Measurements from ENCODE around the gene PSMA3. TPM values are rescaled to one million over a fixed set of nuclear protein-coding genes. Genes with fewer than 3 reads are reported as not detected.

PSMA3 gene
- total and polyA plus RNA-seq, 7 donors = 136 to 466 (median 235) TPM

GRCh38 chr14:58281969-58282368 is 37.3 kb downstream of the PSMA3 start:
- no peak for TF ChIP-seq CTCF (IDR thresholded peaks at IDR 0.05)
- DNase-seq (no peak), ATAC-seq (peak in 2 of 4 donors; percentile 15 to 24)
- H3K27ac ChIP-seq = peak overlapping the region; percentile 71
- peaks cover 43% of the 10 kb centered on the region for H3K4me1 ChIP-seq
- no peaks in the 10 kb centered on the region for H3K9me3 ChIP-seq
- WGBS, 3 donors = 55 to 69% (median 57%) methylated on average over 3 of the region's 3 CpGs
- no peaks in the 10 kb centered on the region for H3K27me3 ChIP-seq (ENCODE audit: insufficient read depth in 3 of 3, low read length in 2 of 3)
- peaks cover 2 to 74% of the 10 kb centered on the region in 2 donors for H3K36me3 ChIP-seq (ENCODE audit: insufficient read depth in 1 of 2, low read depth in 1 of 2)
- H3K4me3 ChIP-seq = no peak overlapping the region
- intact Hi-C loops (cut with DNase I) = loop anchor here in 1 of 2 donors (5.0 kb wide), 1 partner anchor 35 kb away; no protein-coding TSS in a partner anchor

- intact Hi-C loops (cut with DNase I) = loop anchor here in 1 of 2 donors (5.0 kb wide), 1 partner anchor 36 kb away; no protein-coding TSS in a partner anchor
- peaks cover 2 to 75% of the 10 kb centered on the region in 2 donors for H3K36me3 ChIP-seq (ENCODE audit: insufficient read depth in 1 of 2, low read depth in 1 of 2)
- H3K4me1 ChIP-seq = peaks cover 43% of the 10 kb centered on the region
These were observed 38.4 kb downstream of the PSMA3 start for GRCh38 chr14:58282925-58283593.

GRCh38 chr14:58283730-58284129 is 39.1 kb downstream of the PSMA3 start:
- H3K27ac ChIP-seq = peak overlapping the region; percentile 71
- no peak for TF ChIP-seq CTCF (IDR thresholded peaks at IDR 0.05)
- no peak for ATAC-seq
- no peak overlapping the region for H3K4me3 ChIP-seq
- H3K27me3 ChIP-seq (ENCODE audit: insufficient read depth in 3 of 3, low read length in 2 of 3) = no peaks in the 10 kb centered on the region
- intact Hi-C loops (cut with DNase I) = loop anchor here in 1 of 2 donors (5.0 kb wide), 1 partner anchor 36 kb away; no protein-coding TSS in a partner anchor
- peaks cover 2 to 75% of the 10 kb centered on the region in 2 donors for H3K36me3 ChIP-seq (ENCODE audit: insufficient read depth in 1 of 2, low read depth in 1 of 2)
- no peak for DNase-seq
- peaks cover 43% of the 10 kb centered on the region for H3K4me1 ChIP-seq
- no peaks in the 10 kb centered on the region for H3K9me3 ChIP-seq

More at GRCh38 chr14:58282925-58283593, 38.4 kb downstream of the PSMA3 start:
- Histone ChIP-seq H3K4me3 (no peak overlapping the region), H3K27ac (peak overlapping the region; percentile 71), H3K27me3 (ENCODE audit: insufficient read depth in 3 of 3, low read length in 2 of 3) (no peaks in the 10 kb centered on the region), H3K9me3 (no peaks in the 10 kb centered on the region)
- no peak for TF ChIP-seq CTCF (IDR thresholded peaks at IDR 0.05)
- ATAC-seq (peak in 2 of 4 donors; percentile 76 to 78), DNase-seq (no peak)
- 29 to 51% (median 34%) methylated on average over 4 of the region's 4 CpGs for WGBS, 3 donors

- 97 to 98% (median 98%) methylated on average over 4 of the region's 4 CpGs for WGBS, 3 donors
- H3K9me3 ChIP-seq = no peaks in the 10 kb centered on the region
- no peak overlapping the region for H3K4me3 ChIP-seq
- H3K27me3 ChIP-seq (ENCODE audit: insufficient read depth in 3 of 3, low read length in 2 of 3) = no peaks in the 10 kb centered on the region
- H3K36me3 ChIP-seq (ENCODE audit: insufficient read depth in 1 of 2, low read depth in 1 of 2) = peaks cover 2 to 81% of the 10 kb centered on the region in 2 donors
- intact Hi-C loops (cut with DNase I) = no loop called here
- ATAC-seq (no peak), DNase-seq (no peak)
- no peak overlapping the region for H3K27ac ChIP-seq
- H3K4me1 ChIP-seq = peaks cover 37% of the 10 kb centered on the region
- no peak for TF ChIP-seq CTCF (IDR thresholded peaks at IDR 0.05)
These were observed 40.5 kb downstream of the PSMA3 start for GRCh38 chr14:58285132-58285531.
